ENCODE results near the gene P2RY11. TPM values are rescaled to one million over a fixed set of nuclear protein-coding genes. Genes with fewer than 3 reads are reported as not detected.

P2RY11 gene
- total RNA-seq, 1 experiment from 2014 or later, result 20.7 TPM

DNA sequence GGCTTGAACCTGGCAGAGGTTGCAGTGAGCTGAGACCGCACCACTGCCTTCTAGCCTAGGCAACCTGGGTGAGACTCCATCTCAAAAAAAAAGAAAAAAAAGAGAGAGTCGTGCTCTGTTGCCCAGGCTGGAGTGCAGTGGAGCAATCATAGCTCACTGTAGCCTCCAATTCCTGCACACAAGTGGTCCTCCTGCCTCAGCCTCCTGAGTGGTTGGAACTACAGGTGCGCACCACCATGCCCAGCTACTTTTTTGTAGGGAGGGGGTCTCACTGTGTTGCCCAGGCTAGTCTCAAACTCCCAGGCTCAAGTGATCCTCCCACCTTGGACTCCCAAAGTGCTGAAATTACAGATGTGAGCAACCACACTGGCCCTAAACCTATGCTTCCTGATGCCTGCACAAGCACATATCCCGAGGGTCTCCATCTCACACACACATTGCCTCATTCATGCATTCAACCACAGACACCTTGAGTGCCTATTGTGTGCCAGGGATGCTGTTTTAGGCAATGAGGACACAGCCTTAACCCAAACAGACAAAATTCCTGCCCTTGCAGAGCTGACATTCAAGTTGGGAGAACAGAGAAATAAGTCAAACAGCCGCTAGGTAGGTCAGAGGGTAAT lies 11.2 kb upstream of the P2RY11 start:
- BruUV-seq (replicated peaks), result no TSS peak
- no peaks in the 10 kb centered on the region for H3K9me3 Mint-ChIP-seq (ENCODE audit: low read depth, unreplicated experiment)
- H3K27me3 Mint-ChIP-seq (ENCODE audit: unreplicated experiment), result peaks cover 29% of the 10 kb centered on the region
- intact Hi-C loops (cut with micrococcal nuclease; ENCODE audit: unreplicated experiment), result no loop called here
- no peaks in the 10 kb centered on the region for H3K4me1 Mint-ChIP-seq (ENCODE audit: low read depth, unreplicated experiment)
- DNase-seq, result no peak
- H3K36me3 Mint-ChIP-seq (ENCODE audit: insufficient read depth, unreplicated experiment), result peaks cover 13% of the 10 kb centered on the region
- TF ChIP-seq CTCF (IDR thresholded peaks at IDR 0.05; ENCODE audit: unreplicated experiment), result no peak
- no peak overlapping the region for H3K27ac Mint-ChIP-seq (ENCODE audit: unreplicated experiment)
- CTCF ChIA-PET, result no interaction called here
- H3K4me3 Mint-ChIP-seq (ENCODE audit: low read depth, unreplicated experiment), result no peak overlapping the region

- Mint-ChIP-seq H3K36me3 (ENCODE audit: insufficient read depth, unreplicated experiment) (peaks cover 22% of the 10 kb centered on the region), H3K27me3 (ENCODE audit: unreplicated experiment) (peaks cover 35% of the 10 kb centered on the region), H3K27ac (ENCODE audit: unreplicated experiment) (no peak overlapping the region), H3K4me3 (ENCODE audit: low read depth, unreplicated experiment) (no peak overlapping the region), H3K4me1 (ENCODE audit: low read depth, unreplicated experiment) (peaks cover 7% of the 10 kb centered on the region), H3K9me3 (ENCODE audit: low read depth, unreplicated experiment) (no peaks in the 10 kb centered on the region)
- intact Hi-C loops (cut with micrococcal nuclease; ENCODE audit: unreplicated experiment), result no loop called here
- DNase-seq, result no peak
- CTCF ChIA-PET, result interaction anchor here (0.6 kb wide), 1 partner anchor 18 kb away, joined by 3 read pairs; no protein-coding TSS in a partner anchor
- no peak for TF ChIP-seq CTCF (IDR thresholded peaks at IDR 0.05; ENCODE audit: unreplicated experiment)
- no TSS peak for BruUV-seq (replicated peaks)
Observed at GRCh38 chr19:10102787-10103236, 8.7 kb upstream of the P2RY11 start.

DNA sequence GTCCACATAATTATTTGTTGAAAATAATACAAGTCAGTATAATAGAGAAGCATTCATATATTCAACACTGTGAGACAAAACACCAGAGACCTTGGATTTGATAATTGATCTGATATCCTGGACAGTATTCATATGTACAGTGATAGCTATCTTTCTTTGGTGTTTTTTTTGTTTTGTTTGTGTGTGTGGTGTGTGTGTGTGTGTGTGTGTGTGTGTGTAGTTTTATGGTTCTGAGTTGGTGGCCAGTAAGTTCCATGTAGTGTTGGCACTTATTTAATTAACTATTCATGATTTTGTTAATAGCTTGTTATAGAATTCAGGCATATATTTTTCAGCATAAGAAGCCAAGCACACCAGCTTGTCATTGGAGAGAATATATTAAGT lies 7.4 kb upstream of the P2RY11 start:
- Mint-ChIP-seq H3K9me3 (ENCODE audit: low read depth, unreplicated experiment) (no peaks in the 10 kb centered on the region), H3K4me3 (ENCODE audit: low read depth, unreplicated experiment) (no peak overlapping the region), H3K27ac (ENCODE audit: unreplicated experiment) (no peak overlapping the region), H3K27me3 (ENCODE audit: unreplicated experiment) (peaks cover 33% of the 10 kb centered on the region), H3K36me3 (ENCODE audit: insufficient read depth, unreplicated experiment) (peaks cover 25% of the 10 kb centered on the region), H3K4me1 (ENCODE audit: low read depth, unreplicated experiment) (peaks cover 7% of the 10 kb centered on the region)
- TF ChIP-seq CTCF (IDR thresholded peaks at IDR 0.05; ENCODE audit: unreplicated experiment), result no peak
- no peak for DNase-seq
- intact Hi-C loops (cut with micrococcal nuclease; ENCODE audit: unreplicated experiment), result no loop called here
- no TSS peak for BruUV-seq (replicated peaks)
- CTCF ChIA-PET, result no interaction called here

GRCh38 chr19:10104665-10105508 lies 6.6 kb upstream of the P2RY11 start:
- Mint-ChIP-seq H3K27me3 (ENCODE audit: unreplicated experiment) (peaks cover 25% of the 10 kb centered on the region), H3K9me3 (ENCODE audit: low read depth, unreplicated experiment) (no peaks in the 10 kb centered on the region), H3K4me1 (ENCODE audit: low read depth, unreplicated experiment) (peaks cover 8% of the 10 kb centered on the region), H3K27ac (ENCODE audit: unreplicated experiment) (no peak overlapping the region), H3K36me3 (ENCODE audit: insufficient read depth, unreplicated experiment) (peaks cover 33% of the 10 kb centered on the region), H3K4me3 (ENCODE audit: low read depth, unreplicated experiment) (no peak overlapping the region)
- CTCF ChIA-PET, result interaction anchor here (0.6 kb wide), 1 partner anchor 95 kb away, joined by 6 read pairs; the partner anchor contains the start of gene COL5A3
- DNase-seq, result no peak
- TF ChIP-seq CTCF (IDR thresholded peaks at IDR 0.05; ENCODE audit: unreplicated experiment), result no peak
- intact Hi-C loops (cut with micrococcal nuclease; ENCODE audit: unreplicated experiment), result no loop called here
- no TSS peak for BruUV-seq (replicated peaks)

Data from Calu3 (cell line).